ENCODE data around the gene RBM33.

RBM33 gene

GRCh38 chr7:155792999-155793560, 148.6 kb downstream of the RBM33 start:
- no peak for DNase-seq

- DNase-seq = no peak
Observed at GRCh38 chr7:155793720-155794119, 149.3 kb downstream of the RBM33 start.

- no peak for DNase-seq
Observed at GRCh38 chr7:155794196-155794595, 149.7 kb downstream of the RBM33 start.

DNA sequence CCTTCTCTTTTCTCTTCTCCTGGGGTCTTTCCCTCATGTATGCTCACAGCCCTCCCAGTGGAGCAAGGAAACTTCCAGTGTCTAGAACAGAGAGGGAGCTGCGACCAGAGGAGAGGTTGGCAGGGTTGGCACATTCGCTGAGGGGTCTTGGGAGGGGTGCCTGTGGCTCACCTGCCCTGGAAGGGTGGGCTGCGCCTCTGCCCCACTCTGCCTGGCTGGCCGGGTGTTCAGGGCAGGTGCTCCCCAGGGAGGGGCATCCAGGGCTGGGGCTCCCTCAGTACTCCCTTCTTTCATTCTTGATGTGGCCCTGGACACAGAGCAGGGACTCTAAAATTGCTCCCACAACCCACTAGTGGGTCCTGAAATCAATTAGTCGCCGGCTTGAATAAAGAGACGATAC, 150.9 kb downstream of the RBM33 start:
- no peak for DNase-seq

- DNase-seq = no peak
Observed at GRCh38 chr7:155795951-155796350, 151.5 kb downstream of the RBM33 start.

DNA sequence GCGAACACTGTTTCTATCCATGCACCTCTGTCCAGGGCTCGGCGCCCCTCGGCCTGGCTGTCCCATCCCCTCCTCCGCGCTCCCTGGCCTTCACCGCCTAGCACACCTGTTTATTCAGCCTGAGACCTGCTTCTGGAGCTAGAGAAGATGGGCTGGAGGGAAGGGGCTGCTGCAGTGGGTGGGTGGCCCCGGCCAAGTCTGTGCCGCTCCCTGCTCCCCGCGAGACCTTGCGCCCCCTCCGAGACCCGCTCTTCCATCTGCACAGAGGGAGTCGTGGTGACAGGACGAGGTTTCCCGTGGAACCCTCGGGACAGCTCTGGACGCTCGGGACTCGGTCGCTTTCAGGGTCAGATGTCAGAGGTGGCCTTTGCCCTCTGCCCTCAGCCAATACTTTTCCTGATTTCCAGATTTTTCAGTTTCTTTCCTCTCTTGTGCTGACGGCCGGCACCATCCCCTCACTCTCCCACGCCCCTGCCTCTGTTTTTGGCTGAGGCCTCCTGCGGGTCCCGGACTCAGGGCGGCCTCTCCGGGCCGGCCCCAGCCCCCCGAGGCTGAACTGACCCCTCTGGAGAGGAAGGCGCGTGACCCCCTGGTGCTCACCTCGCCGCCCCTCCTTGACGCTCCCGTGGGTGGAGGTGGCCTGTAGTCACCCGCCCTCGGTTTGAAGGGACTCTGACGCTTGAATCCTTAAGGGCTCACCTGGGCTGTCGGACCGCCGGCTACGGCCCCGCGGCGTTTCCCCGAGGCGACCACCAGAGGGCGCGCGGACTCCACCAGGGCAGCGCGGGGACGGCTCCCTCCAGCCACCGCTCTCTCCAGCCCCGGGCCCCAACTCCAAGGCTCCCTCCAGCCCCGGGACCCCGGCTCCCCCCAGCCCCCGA, 152.2 kb downstream of the RBM33 start:
- peak in 32 of 58 donors; percentile 4 to 72 (median 33) for DNase-seq

- no peak for DNase-seq
Observed at GRCh38 chr7:155797262-155798250, 153.1 kb downstream of the RBM33 start.

DNA sequence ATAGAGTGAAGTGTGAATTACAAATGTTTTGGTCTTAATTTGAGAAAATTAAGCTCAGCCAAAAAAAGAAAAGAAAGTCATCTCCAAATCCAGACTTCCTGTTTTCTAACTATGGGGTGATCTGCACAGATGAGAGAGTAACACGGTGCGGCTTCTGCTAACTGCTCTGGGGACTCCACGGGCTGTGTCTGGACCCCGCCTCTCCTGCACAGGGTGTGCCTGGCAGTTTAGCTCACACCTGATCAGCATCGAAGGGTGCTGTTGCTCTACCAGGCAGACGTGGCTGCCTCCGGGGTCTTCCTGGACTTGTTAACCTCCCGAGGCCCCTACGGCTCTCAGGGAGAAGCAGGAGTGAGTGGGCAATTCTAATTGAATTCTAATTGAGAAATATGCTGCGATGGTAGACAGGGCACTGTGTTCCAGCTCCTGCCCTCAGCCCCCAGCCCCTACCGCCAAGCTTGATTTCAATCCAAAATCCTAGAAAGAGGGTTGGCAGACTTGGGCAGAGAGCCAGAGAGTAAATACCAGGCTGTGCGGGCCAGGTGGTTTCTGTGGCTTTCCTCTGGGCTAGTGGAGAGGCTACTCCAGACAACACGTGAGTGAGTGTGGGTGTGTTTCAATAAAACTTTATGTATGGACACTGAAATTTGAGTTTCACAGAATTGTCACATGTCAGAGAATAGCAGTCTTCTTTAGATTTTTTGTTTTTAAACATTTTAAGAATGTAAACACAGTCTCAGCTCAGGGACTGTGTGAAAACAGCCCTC, 154.4 kb downstream of the RBM33 start:
- no peak for DNase-seq

DNA sequence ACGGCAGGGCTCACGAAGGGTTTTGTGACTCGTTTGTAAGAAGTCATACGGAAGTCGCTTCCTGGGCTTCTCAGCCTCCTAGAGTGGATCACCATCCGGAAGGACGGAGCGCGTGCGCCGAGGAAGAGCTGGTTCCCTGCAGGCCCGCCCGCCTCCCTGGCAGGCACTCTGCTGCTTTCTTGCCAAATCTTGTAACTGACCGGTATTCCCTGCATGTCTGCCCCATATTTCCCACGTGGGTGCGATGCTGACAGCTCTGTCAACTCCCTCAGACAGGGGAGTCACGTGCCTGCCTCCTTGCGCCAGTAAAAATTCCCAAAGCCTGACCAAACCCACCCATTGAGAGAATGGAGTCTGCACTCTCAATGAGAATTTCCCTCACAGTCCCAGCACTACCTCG, 155.1 kb downstream of the RBM33 start:
- DNase-seq = peak in 9 of 58 donors; percentile 9 to 30 (median 25)

GRCh38 chr7:155800301-155800700, 155.8 kb downstream of the RBM33 start:
- no peak for DNase-seq

- DNase-seq = no peak
Observed at GRCh38 chr7:155800741-155801267, 156.3 kb downstream of the RBM33 start.

- DNase-seq = no peak
Observed at GRCh38 chr7:155802291-155802690, 157.8 kb downstream of the RBM33 start.

- DNase-seq = no peak
Observed at GRCh38 chr7:155802906-155803417, 158.5 kb downstream of the RBM33 start.

DNA sequence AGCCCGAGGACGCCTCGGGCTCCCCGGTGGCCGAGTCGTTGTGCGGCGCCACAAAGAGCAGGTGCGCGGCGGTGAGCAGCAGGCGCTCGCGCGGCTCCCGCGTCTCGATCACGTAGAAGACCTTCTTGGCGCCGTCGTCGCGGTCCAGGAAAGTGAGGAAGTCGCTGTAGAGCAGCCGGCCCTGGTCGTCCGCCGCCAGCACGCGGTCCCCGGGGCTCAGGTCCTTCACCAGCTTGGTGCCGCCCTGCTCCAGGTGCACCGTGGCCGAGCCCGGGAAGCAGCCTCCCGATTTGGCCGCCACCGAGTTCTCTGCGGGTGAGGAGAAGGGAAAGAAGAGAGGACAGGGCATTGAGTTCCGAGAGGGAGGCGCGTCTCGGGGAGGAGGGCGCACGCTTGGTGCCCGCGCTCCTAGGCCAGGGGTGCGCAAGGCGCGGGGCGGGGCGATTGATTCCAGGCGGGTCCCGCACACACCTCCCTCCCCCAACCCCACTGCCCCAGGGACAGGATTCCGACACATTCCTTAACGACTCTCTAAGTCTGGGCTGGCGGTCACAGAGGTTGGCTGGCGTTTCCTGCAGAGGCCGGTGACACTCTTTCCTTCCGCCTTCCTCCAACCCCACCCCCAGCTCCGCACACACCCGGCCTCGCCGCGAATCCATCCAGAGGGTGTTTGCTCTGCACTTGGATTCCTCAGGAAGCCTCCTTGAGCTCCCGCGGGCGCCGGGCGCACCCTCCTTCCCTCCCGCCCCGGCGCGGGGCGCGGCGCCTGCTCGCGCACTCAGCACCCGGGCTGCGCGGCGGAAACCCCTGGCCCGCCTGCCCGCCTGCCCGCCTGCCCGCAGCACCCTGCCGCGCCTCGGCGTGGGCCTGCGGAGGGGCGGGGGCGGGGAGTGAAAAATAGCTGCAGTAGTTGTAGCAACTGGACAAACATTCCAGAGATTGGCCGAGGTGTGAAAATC, 159.2 kb downstream of the RBM33 start:
- no peak for DNase-seq

GRCh38 chr7:155804431-155804831, 160.0 kb downstream of the RBM33 start:
- DNase-seq = no peak

GRCh38 chr7:155804897-155805825, 160.7 kb downstream of the RBM33 start:
- peak in 34 of 58 donors; percentile 5 to 69 (median 28) for DNase-seq

GRCh38 chr7:155805826-155806095, 161.3 kb downstream of the RBM33 start:
- no peak for DNase-seq
